ENCODE measurements around the gene ISX.

Gene ISX

DNA sequence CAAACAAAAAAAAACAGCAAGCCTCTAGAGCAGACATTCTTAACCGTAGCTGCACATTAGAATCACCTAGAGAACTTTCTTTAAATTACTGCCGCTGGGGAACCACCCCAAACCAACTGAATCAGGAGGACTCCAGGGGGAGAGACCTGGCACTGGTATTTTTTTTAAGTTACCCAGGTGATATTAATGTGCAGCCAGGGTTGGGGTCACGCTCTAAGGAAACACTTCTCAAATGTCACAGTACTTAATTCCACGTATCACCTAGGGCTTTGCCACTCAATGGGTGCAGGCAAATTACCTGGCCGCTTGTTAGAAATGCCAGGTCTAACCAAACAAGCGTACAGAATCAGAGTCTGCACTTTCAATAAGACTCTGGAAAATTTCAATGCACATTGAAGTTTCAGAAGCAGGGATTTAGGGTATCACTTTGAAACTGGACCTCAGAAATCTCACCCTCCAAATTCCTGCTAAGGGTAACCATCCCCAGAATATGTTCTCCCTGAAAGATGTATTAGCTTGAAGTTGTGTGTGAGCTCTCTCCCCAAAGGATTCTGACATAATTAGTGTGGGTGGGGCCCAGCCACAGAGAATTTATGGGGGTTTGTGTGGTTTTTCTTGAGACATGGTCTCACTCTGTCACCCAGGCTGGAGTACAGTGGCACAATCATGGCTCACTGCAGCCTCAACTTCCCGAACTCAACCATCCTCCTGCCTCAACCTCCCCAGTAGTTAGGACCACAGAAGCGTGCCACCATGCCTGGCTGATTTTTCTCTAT, 12.7 kb upstream of the ISX start:
- FAIRE-seq: no peak

DNA sequence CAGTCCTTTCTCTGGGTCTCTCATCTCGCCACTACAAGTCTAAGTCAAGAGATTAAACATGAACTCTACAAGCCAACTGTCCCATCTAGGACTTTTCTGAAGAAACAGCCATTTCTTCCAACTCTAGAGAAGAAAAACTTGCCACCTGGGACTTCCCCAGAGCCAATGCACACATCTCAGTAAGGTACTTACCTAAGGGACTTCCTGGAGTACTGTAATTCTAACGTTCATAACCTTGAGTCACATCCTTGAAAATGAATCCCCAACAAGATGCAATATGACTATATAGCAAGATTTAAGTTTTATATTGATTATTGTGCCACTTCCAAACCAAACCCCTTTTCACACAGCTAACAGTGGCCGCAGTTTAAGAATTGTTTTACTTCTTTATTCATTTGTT, 11.9 kb upstream of the ISX start:
- no peak for FAIRE-seq

- FAIRE-seq: no peak
These were observed 9.5 kb upstream of the ISX start for GRCh38 chr22:35056486-35056885.

GRCh38 chr22:35057155-35057554, 8.8 kb upstream of the ISX start:
- FAIRE-seq: no peak

DNA sequence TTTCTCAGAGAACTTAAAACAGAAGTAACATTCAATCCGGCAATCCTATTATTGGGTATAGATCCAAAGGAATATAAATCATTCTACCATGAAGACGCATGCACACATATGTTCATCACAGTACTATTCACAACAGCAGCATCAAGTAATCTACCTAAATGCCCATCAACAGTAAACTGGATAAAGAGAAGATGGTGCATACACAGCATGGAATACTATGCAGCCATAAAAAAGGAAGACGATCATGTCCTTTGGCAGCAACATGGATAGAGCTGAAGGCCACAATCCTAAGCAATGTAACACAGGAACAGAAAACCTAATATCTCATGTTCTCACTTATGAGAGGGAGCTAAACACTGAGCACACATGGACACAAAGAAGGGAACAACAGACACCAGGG, 6.3 kb upstream of the ISX start:
- no peak for FAIRE-seq

DNA sequence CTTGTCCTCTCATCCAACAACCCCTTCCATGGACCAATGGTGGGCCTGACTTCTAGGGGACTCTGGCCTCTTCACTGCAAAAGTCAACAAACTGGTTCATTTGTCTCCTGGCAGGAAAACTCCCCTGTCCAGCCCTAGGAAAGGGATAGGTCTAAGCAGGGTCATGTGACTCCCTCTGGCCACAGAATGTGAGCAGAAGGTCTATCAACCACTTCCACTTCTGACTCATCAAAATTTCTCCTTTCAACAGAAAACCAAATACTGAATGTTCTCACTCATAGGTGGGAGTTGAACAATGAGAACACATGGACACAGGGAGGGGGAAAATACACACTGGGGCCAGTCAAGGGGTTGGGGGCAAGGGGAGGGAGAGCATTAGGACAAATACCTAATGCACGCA, 1.3 kb upstream of the ISX start:
- no peak for FAIRE-seq

DNA sequence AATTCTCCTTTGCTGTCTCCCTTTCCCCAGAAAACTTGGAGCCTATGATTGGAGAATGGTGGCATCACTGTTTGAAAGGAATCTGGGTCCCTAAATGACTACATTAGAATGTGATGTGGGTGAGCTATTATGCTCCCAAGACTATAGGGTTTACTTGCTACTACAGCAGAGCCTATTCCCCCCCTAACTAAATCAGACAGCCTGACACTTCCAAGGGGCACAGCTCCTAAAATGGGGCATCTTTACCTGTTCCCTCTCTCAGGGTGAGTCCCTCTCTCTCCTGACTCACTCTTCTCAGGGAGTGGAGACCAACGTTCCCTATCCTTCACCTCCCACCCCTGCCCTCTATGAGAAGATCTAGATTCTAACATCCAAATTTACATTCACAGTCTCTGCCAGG, 775 bp upstream of the ISX start:
- no peak for FAIRE-seq

DNA sequence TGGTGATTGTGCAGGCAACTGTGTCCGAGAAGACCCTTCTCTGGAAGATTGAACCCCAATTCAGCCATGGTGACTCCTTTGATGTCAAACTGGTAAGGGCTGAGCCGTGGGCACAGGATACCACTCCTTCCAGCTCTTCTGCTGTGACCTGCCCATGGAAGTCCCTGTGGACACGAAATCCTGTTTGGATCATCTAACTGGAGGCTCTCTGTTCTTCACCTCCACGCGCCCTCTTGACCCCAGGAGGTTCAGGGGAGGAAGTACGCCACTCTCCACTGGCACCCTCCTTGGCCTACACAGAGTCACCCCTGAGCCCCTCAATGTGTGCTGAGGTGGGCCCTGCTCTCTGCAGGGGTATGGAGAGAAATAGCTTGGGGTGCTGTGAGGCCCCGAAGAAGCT, 810 bp downstream of the ISX start:
- FAIRE-seq: no peak

GRCh38 chr22:35069541-35069940, 3.6 kb downstream of the ISX start:
- FAIRE-seq: no peak

GRCh38 chr22:35070451-35071093, 4.6 kb downstream of the ISX start:
- no peak for FAIRE-seq

GRCh38 chr22:35071784-35072183, 5.8 kb downstream of the ISX start:
- FAIRE-seq: no peak

DNA sequence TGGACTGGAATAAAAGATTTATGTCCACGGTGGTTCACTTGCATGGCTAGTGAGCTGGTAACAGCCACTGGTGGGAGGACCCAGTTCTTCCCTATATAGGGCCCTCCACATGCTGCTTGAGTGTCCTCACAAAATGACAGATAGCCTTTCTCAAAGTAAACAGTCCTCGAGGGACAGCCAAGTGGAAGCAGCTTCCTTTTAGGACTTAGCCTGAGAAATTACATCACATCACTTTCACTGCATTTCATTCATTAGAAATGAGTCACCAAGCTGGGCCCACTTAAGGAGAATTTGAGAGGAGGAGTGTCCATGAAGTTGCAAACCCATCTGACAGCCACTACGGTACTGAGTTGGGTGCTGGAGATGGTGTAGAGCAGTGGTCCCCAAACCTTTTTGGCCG, 7.0 kb downstream of the ISX start:
- no peak for FAIRE-seq

GRCh38 chr22:35074583-35074982, 8.6 kb downstream of the ISX start:
- FAIRE-seq: no peak

DNA sequence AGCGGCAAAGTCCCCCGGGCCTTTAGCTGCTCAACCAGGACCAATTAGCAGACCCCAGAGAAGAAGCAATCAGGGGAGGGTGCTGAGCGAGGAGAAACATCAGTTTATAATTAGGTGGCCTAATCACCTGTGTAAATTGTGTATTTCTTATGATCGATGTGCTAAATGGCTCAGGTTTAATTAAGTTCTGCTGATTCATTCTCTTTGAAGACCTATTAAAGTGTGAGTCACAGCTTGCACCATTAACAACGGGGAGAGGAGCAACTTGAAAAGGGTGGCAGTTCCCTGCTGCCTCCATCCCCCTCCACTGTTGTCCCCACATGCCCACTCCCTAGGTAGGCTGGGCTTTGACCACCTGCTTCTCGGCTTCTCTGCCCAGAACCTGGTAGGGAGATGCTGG, 10.7 kb downstream of the ISX start:
- no peak for FAIRE-seq

GRCh38 chr22:35085621-35086020, 19.7 kb downstream of the ISX start:
- no peak for FAIRE-seq

GRCh38 chr22:35089139-35089538, 23.2 kb downstream of the ISX start:
- FAIRE-seq: no peak

DNA sequence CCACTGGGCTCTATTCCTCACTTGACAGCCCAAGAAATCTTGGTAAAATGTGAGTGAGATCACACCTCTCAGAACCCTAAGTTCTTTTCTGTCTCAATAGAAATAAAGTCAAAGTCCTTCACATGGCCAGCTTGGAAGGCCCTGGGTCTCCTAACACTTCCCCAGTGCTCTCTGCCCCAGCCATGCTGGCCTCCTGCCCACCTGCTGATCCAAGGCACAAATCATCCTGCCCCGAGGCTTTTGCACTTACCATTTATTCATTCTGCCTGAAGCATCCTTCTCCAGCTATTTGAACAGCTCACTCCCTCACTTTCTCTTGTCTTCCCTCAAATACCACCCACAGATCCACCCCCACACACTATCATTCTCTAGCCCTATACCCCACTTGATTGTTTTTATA, 26.4 kb downstream of the ISX start:
- FAIRE-seq: no peak

DNA sequence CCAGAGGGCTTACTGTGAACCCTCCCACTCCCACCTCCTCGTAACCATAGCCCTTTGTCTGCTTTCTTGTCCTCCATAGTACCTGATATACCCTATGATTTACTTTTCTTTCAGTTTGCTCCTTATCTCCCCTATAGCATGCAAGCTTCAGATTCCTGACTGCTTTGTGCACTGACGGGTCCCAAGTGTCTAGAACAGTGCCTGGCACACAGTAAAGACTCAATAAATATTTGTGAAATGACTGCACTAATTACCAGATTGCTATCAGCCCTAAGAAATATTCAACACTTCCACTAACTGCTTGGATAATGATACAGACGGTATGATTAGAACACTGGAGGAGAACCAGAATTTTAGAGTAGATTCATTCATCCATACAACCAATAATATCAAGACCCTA, 33.0 kb downstream of the ISX start:
- no peak for FAIRE-seq

DNA sequence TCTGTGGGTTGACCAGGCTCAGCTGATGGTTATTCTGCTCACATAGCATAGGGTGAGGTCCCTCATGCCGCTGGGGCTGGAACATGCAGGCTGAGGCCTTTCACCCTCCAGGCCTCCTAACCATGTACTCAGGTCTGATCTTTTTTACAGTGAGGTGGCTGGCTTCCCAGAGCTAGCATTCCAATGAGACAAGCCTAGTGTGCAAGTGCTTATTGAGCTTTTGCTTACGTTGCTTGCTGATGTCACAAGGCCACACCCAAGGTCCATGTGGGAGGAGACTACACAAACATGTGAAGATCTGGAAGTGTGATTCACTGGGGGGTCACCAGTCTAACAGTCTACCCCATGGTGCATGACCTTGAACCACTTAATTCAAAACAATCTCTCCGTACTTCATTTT, 33.9 kb downstream of the ISX start:
- FAIRE-seq: no peak

DNA sequence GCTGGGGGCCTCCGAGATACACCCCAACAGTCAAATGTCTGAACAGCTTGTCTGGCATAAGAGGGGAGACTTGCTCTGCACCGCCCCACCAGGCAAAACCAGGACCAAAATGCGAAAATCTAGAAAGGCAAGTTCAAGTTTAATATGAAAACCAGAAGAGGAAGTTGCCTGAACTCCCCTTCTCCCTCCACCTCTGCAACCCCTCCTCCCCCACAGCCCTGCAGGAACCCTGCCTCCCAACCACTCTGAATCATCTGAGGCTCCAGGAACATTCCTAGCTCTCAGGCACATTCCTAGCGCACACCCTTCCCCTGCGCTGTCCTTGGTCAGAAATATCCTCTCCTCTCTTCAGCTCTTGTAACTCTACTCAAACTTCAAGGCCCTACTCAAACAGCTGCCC, 36.7 kb downstream of the ISX start:
- no peak for FAIRE-seq

DNA sequence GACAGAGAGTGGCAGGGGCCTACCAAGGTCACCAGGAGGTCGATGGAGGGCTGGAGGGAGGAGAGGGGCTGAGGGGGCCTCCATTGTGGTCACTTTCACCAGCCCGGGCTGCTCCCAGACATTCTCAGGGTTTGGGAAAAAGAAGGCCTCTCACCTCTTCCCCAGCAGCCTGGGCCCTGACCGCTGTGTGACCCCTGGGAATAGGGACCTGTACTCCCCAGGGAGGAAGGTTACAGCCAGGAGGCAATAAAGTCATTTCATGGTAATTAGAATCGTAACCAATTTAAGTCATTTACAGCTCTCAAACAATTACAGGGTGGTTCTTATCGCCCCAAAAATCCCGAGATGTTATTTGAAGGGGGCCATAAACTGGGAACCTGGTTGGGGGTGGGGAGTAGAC, 37.8 kb downstream of the ISX start:
- FAIRE-seq: no peak

GRCh38 chr22:35104491-35104890, 38.5 kb downstream of the ISX start:
- no peak for FAIRE-seq

DNA sequence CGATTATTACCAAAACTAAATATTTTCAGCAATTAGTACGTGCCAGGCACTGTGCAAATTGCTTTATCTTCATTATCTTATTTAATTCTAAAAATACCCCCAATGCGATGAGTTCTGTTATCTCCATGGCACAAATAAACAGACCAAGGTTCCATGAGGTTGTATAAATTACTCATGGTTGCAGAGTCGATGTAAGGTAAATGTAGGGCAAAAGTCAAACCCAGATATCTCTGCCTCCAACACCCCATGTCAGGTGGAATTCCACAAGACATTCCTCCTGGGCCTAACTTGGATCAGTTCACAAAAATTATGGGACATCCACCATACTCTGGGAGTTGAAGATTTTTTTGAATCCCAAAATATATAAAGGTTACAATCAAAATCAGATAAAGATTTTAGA, 43.7 kb downstream of the ISX start:
- no peak for FAIRE-seq

DNA sequence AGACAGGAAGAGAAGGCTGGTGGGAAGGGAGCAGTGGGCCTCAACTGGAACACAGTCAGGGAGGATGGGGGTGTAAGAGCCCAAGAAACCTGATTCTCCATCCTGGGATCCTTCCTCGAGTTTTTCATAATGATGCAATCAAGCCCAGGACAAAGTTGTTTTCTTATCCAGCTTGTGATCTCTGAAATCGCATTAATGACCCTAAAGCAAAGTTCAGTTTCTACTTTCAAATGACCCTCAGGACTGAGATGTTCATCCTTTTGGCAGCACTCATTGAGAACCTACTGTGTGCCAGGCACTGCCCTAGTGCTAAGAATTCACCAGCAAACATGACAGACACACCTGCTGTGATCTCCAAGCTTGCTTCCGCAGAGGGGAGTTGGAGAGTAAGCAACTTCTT, 45.3 kb downstream of the ISX start:
- no peak for FAIRE-seq

DNA sequence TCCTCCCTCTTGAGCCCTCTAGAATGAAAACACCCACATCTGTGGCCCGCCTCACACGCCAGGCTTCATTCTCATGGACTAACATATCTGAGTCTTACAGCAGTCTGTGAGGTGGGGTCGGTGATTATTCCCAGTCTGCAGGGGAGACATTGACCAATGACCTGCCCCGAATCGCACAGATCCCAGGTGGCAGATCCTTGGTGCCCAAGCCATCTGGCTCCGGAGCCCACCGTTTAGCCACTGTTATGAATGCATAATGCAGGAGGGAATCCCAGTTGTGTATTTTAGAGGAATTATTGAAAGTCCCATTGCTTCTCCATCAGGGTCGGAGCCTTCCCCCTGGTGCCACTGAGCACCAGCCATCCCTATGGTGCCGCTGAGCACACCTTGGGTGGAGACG, 47.4 kb downstream of the ISX start:
- FAIRE-seq: no peak
